Activated CD8-positive, alpha-beta memory T cell treated with anti-CD3 and anti-CD28 coated beads for 1 hour (primary cell): ENCODE data around the gene CRTC2.

Experiments
- DNase-seq, 2 donors: peaks; one replicate each; pipeline ENCODE4 v3.0.0-alpha.2; 2020; ENCODE audit warnings: low read depth in 1 of 2; ENCODE audit errors: extremely low read depth in 1 of 2

CRTC2 gene

GRCh38 chr1:153899509-153899908 lies 58.9 kb downstream of the CRTC2 start:
- DNase-seq: no peak
